Posterior vena cava (tissue), 2 donors: ENCODE data around the gene FAM237B. TPM values are rescaled to one million over a fixed set of nuclear protein-coding genes. Genes with fewer than 3 reads are reported as not detected.

Experiments used
- DNase-seq: peaks from one replicate; pipeline ENCODE4 v3.0.0-alpha.2; 2020; ENCODE audit warnings: low spot score
- intact Hi-C, 2 donors: fragments of 100-400 bp; cut with DNase I; formaldehyde crosslinking; loops; one replicate each; pipeline versions ENCODE4 v1.14.1 to v1.14.2; 2022 to 2023
- total RNA-seq, 2 donors: library from RNA; stranded (reverse); fragmentation: NEBNext Ultra II Directional; extraction: Animal tissue kit (Norgen Biotek cat#: 25700); gene quantifications; one replicate each; pipeline ENCODE4 v1.2.1, GENCODE V29; 2021
- donor health status: DM: yes; HTN: yes; CAD: no.
- donor health status: DM: yes; HTN: yes; CAD: no.

The FAM237B gene
- total RNA-seq, 2 donors from 2014 or later, result not detected

DNA sequence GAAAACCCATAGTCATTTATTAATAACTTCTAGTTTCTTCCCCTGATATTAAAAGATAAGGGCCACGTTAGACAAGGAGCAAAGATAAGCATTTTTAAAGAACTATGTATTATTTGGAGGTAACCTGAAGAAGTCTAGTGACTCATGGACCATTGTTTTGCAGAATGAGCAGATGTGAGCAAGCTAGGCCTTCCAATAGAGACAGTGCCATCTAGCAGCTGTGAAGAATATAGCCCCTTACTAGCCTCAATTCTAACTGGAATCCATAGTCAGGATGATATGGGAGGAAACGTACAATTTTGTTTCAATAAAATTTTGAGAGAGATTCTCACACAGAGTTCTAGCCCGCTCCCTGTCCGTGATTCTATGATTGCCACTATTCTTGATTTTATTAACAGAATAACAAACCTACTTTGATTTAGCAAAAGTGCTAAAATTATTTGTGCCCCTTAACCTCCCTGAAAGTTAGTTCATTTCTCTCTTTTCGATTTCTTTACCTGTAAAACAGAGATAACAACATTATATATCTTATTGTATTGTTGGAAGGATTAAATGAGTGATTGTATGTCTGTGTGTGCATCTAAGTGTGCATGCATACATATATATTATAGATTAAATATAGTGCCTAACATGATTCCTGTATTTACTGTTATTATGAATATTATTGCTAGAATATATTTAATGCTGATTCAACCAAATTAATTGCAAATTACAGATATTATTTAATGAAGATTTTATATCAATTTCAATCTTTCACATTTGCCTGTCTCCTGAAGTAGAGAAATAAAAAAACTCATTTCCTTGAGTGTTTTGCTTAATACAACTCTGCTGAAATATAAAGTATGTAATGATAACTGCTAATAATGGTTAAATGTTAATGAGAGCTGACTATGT, 22.7 kb downstream of the FAM237B start:
- DNase-seq, result no peak
- intact Hi-C loops, result loop anchor here in 1 of 2 donors (5.0 kb wide), 1 partner anchor 994 kb away; no protein-coding TSS in a partner anchor

DNA sequence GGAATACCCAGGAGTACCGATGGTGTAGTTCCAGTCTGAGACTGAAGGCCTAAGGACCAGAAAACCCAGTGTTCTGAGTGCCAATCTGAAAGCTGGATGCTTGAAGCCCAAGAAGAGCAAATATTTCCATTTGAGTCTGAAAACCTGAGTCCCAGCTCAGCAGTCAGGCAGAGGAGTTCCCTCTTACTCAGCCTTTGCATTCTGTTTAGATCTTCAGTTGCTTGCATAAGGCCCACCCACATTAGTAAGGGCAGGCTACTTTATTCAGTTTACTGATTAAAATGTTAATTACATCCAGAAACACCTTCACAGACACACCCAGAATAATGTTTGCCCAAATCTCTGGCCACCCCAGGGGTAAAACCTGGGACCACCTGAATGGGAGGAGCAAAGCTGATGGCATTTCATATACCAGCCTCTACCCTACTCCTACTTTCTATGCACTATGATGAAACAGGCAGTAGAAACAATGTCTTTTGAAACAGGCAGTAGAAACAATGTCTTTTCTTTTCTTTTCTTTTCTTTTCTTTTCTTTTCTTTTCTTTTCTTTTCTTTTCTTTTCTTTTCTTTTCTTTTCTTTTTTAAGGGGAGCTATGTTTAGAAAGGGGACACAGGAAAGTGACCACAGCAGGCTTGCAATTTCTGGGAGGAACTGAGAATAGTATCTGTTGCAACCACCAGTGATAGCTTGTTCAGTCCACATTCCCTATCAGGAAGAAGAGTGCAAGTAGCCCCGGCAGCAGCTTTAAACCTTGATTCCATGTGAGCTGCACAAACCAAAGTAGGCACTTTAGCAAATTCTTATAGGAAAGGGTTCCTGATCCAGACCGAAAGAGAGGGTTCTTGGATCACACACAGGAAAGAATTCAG, 30.6 kb downstream of the FAM237B start:
- no peak for DNase-seq
- intact Hi-C loops, result no loop called here

DNA sequence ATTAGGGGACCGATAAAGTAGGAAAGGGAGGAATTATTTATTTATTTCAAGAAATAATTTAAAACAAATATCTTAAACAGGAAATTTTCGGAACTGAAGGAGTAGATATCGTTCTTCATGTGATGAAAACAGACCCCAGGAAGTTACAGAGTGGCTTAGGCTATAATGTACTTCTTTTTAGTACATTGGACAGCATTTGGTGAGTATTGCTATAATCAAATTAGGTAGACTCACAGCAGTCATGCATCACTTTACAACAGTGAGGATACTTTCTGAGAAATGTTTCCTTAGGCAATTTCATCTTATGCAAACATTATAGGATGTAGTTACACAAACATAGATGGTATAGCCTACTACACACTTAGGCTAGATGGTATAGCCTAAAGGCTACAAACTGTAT, 33.0 kb downstream of the FAM237B start:
- intact Hi-C loops, result no loop called here
- DNase-seq, result no peak

DNA sequence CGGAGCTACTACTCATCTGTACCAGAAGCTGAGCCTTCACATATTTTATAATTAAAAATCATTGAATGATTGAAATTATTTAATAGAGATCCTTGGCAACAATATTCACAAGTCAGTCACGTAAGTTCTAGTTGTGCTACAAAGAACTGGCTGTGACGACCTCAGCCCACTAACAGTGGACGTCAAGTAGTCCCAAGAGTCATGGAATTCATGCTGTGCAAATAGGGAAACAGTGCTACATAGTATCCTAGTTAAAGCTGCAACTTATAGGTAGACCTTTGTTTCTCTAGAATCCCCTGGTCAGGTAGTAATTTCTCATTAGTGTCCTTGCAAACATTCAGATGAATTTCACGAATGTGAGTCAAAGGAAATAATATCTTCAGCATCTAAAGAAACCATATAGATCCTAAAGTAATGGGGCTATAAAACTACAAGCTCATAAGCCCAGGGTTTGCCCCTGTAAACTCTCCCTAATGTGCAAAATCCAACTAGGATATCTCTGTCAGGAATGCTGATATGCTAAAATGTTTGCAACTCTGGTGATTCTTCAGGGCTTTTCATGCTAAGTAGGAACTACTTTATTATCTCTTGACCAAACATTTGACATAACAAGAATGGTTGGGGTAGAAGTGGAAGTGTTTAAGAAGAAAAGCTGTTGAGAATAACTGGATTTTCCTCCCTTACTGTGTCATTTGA, 44.9 kb downstream of the FAM237B start:
- intact Hi-C loops, result no loop called here
- DNase-seq, result no peak

DNA sequence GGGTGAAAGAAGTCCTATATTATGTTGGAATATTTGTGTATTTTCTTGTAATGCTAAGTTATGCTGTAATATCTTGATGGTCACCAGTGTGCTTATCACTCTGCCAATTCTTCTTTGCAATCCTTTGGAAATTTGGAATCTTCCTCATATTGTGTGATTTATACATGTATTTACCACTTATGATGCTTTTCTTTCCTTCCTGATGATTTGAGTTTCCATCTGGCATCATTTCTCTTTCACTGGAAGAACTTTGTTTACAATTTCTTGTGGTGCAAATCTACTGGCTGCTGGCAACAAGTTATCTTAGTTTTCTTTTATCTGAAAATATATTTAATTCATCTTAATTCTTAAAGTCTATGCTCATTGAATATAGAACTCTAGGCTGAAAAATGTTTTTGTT, 46.9 kb downstream of the FAM237B start:
- no peak for DNase-seq
- intact Hi-C loops, result no loop called here

DNA sequence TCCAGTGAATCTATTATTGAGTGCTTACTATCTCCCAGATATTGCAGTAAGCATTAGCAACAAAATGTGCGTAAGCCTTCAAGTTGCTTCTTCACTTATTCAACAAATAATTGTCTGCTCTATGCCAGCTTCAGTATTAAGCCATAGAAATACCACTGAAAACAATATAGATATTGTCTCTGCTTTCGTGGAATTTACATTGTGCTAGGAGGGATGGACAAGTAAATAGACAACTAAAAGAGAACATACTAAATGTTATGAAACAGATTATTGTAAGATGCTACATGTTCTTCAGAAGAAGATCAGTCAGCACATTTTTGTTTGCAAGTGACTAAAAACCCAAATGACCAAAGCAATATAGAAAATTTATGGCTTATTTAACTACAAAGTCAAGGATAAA, 48.9 kb downstream of the FAM237B start:
- intact Hi-C loops, result no loop called here
- DNase-seq, result no peak

DNA sequence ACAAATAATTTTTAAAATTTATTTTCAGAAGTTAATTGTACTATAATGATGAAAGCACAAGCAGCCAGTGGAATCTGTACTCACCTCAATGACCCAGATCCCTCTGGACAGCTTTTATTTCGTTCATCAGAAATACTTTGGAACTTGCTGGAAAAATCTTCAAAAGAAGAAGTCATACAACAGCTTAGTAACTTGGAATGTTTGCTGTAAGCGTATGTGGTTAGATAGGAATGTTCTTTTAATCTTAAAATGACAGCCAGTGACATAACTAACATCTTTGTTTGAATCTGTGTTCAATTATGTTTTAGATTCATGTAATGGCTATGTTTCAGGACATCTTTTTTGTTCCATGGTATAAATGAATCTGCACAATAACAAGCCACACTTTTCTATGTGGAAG, 49.4 kb downstream of the FAM237B start:
- intact Hi-C loops, result no loop called here
- DNase-seq, result no peak

DNA sequence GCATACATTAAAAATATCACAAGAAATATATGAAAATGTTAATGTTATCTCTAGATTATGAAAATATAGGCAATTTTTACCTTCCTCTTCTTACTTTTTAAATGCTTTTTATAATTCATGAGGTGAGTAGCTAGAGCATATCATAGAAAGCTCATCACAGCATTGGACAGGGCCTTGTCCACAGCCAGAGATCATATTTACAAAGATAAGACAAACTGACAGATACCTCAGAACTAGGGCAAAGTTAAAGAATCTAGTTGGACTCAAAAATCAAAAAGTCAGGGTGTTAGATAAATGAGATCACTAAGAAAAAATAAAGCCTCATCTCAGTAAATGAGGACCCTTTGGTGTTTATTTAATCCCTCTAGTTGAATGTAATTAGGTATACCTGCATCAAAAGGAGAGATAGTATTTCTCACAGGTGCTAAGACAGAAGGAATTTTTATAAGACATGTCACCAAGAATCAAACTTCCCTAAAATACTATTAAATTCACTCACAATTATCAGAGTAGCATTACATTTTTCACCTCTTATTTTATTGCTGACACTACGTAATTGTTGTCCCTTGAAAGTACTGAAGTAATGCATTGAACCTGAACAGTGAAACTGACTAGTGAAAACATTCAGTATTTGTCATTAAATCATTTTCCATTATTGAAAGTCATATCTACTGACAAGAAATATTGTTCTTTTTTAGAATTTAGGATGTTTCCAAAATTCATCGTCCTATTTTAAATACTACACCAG, 50.5 kb downstream of the FAM237B start:
- intact Hi-C loops, result no loop called here
- no peak for DNase-seq

DNA sequence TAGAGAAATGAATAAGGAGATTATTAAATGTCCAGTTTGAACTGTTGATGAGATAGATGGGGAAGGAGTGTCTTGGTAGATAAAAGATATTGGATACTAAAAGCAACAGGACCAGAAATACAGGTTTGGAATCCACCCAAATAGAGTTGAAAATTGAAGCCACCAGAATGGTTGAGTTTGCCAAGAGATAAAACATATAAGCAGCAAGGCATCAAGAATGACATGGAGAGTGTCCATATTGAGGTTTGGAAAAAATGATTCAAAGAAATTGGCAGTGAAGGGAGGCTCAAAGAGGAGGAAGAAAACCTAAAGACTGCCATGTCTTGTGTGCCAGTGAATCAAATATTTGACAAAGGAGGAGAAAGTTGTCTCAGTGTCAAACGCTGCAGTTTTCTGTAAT, 51.9 kb downstream of the FAM237B start:
- intact Hi-C loops, result loop anchor here in 1 of 2 donors (10.0 kb wide), 1 partner anchor 114 kb away; the partner anchor contains the start of gene STEAP1
- DNase-seq, result no peak

DNA sequence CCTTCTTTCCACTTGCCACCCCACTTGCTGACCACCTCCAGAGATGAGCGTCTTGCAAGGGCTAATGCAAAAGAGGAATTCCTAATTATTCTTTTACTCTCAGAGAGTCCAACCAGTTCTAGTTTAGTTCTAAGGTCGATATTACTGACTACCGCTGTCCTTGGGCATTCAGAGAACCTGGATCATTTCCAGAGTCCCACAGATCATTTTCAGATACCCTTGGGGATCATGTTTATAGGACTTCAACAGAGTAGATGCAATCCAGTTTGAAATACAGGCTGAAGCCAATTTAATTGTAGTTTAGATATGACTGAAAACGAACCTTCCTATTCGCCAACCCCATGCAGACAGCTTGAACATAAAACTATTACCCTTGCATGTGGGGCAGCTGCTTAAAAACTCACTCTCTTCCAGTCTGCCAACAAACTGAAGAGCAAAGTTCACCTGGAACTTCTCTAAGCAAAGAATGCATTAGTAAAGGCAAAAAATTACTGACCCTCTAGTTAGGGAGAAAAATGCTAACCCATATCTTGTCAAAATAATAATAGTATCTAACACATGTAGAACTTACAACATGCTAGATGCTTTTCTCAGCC, 53.7 kb downstream of the FAM237B start:
- DNase-seq, result no peak
- intact Hi-C loops, result loop anchor here in 1 of 2 donors (10.0 kb wide), 1 partner anchor 113 kb away; the partner anchor contains the start of gene STEAP1

DNA sequence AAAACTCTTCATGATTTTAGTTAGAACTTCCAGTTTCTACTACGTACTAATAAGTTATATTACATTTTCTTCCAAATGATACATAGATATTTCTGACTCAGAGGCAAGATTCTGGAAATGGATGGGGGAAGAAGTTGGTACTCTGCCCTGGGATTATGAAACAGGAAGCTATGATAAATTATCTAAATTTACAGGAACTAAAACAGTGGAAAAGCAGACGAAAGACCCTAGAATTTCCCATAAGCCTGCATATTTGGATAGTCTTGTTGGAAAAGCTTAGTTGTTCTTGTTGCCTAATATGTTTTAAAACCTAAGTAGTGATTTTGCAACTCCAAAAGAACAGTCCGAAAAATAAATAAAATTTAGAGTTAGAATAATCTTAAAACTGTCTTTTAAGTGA, 54.3 kb downstream of the FAM237B start:
- intact Hi-C loops, result loop anchor here in 1 of 2 donors (10.0 kb wide), 1 partner anchor 112 kb away; the partner anchor contains the start of gene STEAP1
- no peak for DNase-seq

Other genes starting within 250 kb of the FAM237B start
- 10 to 100 TPM; 33.6 to 37.9 TPM for gene STEAP1, start 166.8 kb downstream of the FAM237B start, total RNA-seq
- 10 to 100 TPM; 45.9 to 47.7 TPM for gene STEAP2, start 109.6 kb downstream of the FAM237B start, total RNA-seq
- gene CFAP69, start 76.1 kb downstream of the FAM237B start, total RNA-seq, result 10 to 100 TPM; 11.4 to 13.0 TPM
- 10 to 100 TPM; 21.0 to 22.0 TPM for gene GTPBP10, start 25.4 kb upstream of the FAM237B start, total RNA-seq
- gene CLDN12, start 82.2 kb upstream of the FAM237B start, total RNA-seq, result 10 to 100 TPM; 25.2 to 37.4 TPM
- under 1 TPM in 1 of 2 donors, not detected in 1; 0.76 TPM for gene PTTG1IP2, start 148.3 kb upstream of the FAM237B start, total RNA-seq